Ovary (tissue), 1 donor: ENCODE results near the gene KIF2A.

Experiments used
- EP300 ChIP-seq: sonication (generic); formaldehyde crosslinking; IDR thresholded peaks from one replicate; pipeline ENCODE4 v1.6.1; 2017; ENCODE audit warnings: antibody characterized with exemption
- POLR2A ChIP-seq: fragments of 450-650 bp; IDR thresholded peaks from one replicate; pipeline ENCODE4 v1.6.1; 2017; ENCODE audit warnings: antibody characterized with exemption, mild to moderate bottlenecking, moderate library complexity

DNA sequence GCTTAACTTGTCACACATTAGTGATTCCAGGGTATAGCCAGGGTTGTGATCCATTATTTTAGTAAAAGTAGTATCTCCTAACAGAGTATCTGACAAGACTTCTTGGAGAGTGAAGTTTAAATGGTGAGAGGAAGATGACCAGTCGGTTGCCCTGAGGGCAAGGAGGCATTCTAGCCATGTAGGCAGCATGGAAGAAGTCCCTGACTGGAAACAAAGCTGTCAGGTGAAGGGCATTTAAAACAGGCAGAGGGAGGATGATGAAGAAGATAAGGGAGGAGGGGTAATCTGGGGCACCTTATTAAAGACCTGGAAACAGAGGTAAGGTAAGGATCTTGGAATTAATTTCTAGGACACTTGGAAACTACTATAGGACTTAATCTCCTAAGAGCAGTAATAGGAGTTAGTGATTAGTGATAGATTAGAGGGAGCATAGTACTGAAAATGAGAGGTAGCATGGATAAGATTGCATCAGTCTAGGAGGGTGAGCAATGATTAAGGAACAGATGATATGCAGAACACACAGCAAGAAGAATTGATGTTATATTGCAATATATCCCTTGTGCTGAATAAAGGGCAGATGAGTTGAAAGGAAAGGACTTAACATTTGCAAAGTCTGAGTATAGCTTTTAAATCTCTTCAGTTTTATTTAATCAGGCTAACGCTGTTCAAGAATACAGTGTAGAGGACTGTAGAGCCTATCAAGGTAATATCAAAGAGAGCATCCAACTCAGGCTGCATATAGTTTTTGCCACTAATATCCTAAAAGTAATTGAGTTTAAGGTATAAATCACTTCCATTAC, 9.6 kb downstream of the KIF2A start:
- TF ChIP-seq POLR2A: no peak
- no peak for TF ChIP-seq EP300
